ENCODE results near the gene UQCRC2.

Gene UQCRC2

GRCh38 chr16:21984062-21984461 is 30.9 kb downstream of the UQCRC2 start:
- no peak overlapping the region for H3K4me3 ChIP-seq (ENCODE audit: low read length)
- DNase-seq (ENCODE audit: low read depth), result no peak
- TF ChIP-seq CTCF (conservative IDR thresholded peaks at IDR 0.05; ENCODE audit: low read depth, low read length), result no peak

GRCh38 chr16:21985524-21985923 is 32.4 kb downstream of the UQCRC2 start:
- no peak for DNase-seq (ENCODE audit: low read depth)
- no peak overlapping the region for H3K4me3 ChIP-seq (ENCODE audit: low read length)
- no peak for TF ChIP-seq CTCF (conservative IDR thresholded peaks at IDR 0.05; ENCODE audit: low read depth, low read length)

- no peak for DNase-seq (ENCODE audit: low read depth)
- H3K4me3 ChIP-seq (ENCODE audit: low read length), result no peak overlapping the region
- no peak for TF ChIP-seq CTCF (conservative IDR thresholded peaks at IDR 0.05; ENCODE audit: low read depth, low read length)
Observed at GRCh38 chr16:21986692-21987246, 33.6 kb downstream of the UQCRC2 start.

- no peak for DNase-seq (ENCODE audit: low read depth)
- TF ChIP-seq CTCF (conservative IDR thresholded peaks at IDR 0.05; ENCODE audit: low read depth, low read length), result no peak
- no peak overlapping the region for H3K4me3 ChIP-seq (ENCODE audit: low read length)
Observed at GRCh38 chr16:21987498-21987897, 34.3 kb downstream of the UQCRC2 start.

- no peak for DNase-seq (ENCODE audit: low read depth)
- no peak for TF ChIP-seq CTCF (conservative IDR thresholded peaks at IDR 0.05; ENCODE audit: low read depth, low read length)
- H3K4me3 ChIP-seq (ENCODE audit: low read length), result no peak overlapping the region
Observed at GRCh38 chr16:21989133-21989532, 36.0 kb downstream of the UQCRC2 start.

- TF ChIP-seq CTCF (conservative IDR thresholded peaks at IDR 0.05; ENCODE audit: low read depth, low read length), result no peak
- no peak for DNase-seq (ENCODE audit: low read depth)
- no peak overlapping the region for H3K4me3 ChIP-seq (ENCODE audit: low read length)
Observed at GRCh38 chr16:21989751-21990150, 36.6 kb downstream of the UQCRC2 start.

GRCh38 chr16:21990381-21990944 is 37.3 kb downstream of the UQCRC2 start:
- no peak overlapping the region for H3K4me3 ChIP-seq (ENCODE audit: low read length)
- no peak for DNase-seq (ENCODE audit: low read depth)
- no peak for TF ChIP-seq CTCF (conservative IDR thresholded peaks at IDR 0.05; ENCODE audit: low read depth, low read length)

All from retinal pigment epithelial cell (primary cell).